Endodermal cell (in vitro differentiated cells): ENCODE data around the gene EML4. TPM values are rescaled to one million over a fixed set of nuclear protein-coding genes. Genes with fewer than 3 reads are reported as not detected.

ENCODE experiments used
- DNase-seq: peaks from one replicate; pipeline ENCODE4 v3.0.0-alpha.2; 2017
- H3K27ac ChIP-seq: 2 replicates; pipeline ENCODE4 v1.5.1; 2013; ENCODE audit warnings: mild to moderate bottlenecking, low read depth, low read length, moderate library complexity
- H3K27me3 ChIP-seq: 2 replicates; pipeline ENCODE4 v1.6.1; 2013; ENCODE audit warnings: mild to moderate bottlenecking, low read length, moderate library complexity; ENCODE audit not compliant: insufficient read depth, control insufficient read depth, poor library complexity, severe bottlenecking
- H3K36me3 ChIP-seq: 2 replicates; pipeline ENCODE4 v1.7.0; 2013; ENCODE audit warnings: mild to moderate bottlenecking, low read length, moderate library complexity; ENCODE audit not compliant: control insufficient read depth, insufficient read depth
- H3K4me1 ChIP-seq: one replicate; pipeline ENCODE4 v1.7.0; 2013; ENCODE audit warnings: low read length; ENCODE audit not compliant: control insufficient read depth, insufficient read depth
- H3K4me3 ChIP-seq: 2 replicates; pipeline ENCODE4 v1.5.1; 2013; ENCODE audit warnings: mild to moderate bottlenecking, low read length, moderate library complexity
- H3K9ac ChIP-seq: 2 replicates; pipeline ENCODE4 v1.6.1; 2013; ENCODE audit warnings: mild to moderate bottlenecking, low read length, moderate library complexity; ENCODE audit not compliant: poor library complexity, severe bottlenecking; ENCODE audit errors: extremely low read depth
- H3K9me3 ChIP-seq: 2 replicates; pipeline ENCODE4 v1.6.1; 2013; ENCODE audit warnings: mild to moderate bottlenecking, low read length, moderate library complexity; ENCODE audit not compliant: control insufficient read depth
- H3K27ac Mint-ChIP-seq: 2 replicates; pipeline ENCODE4 v1.8.0; 2020; ENCODE audit warnings: mixed read lengths
- H3K27me3 Mint-ChIP-seq: 2 replicates; pipeline ENCODE4 v1.8.0; 2021; ENCODE audit warnings: mild to moderate bottlenecking, mixed read lengths; ENCODE audit not compliant: insufficient read depth
- H3K36me3 Mint-ChIP-seq: 2 replicates; pipeline ENCODE4 v1.8.0; 2020; ENCODE audit warnings: low read depth, mixed read lengths
- H3K4me1 Mint-ChIP-seq: 2 replicates; pipeline ENCODE4 v1.8.0; 2020; ENCODE audit warnings: mixed read lengths
- H3K4me3 Mint-ChIP-seq: 2 replicates; pipeline ENCODE4 v1.8.0; 2020; ENCODE audit warnings: mild to moderate bottlenecking, moderate library complexity, mixed read lengths
- H3K9me3 Mint-ChIP-seq: 2 replicates; pipeline ENCODE4 v1.8.0; 2020; ENCODE audit warnings: mild to moderate bottlenecking, mixed read lengths
- CTCF ChIP-seq: fragments of 200-600 bp; sonication (generic); conservative IDR thresholded peaks from 2 replicates; pipeline ENCODE4 v1.5.0; 2021; ENCODE audit warnings: antibody characterized with exemption, mild to moderate bottlenecking
- WGBS, 2 experiments: methylation state at CpG; one replicate each; pipeline versions ENCODE4 v1.1.5 to v1.1.7; 2013; ENCODE audit warnings: missing lambda C conversion rate in 2 of 2, mixed read lengths in 1 of 2; ENCODE audit not compliant: insufficient coverage in 1 of 2, insufficient read length in 1 of 2; 5-methylcytosine and 5-hydroxymethylcytosine counted together
- total RNA-seq, 2 donors: library from RNA; stranded (reverse); fragmentation: NEBNext Ultra II Directional in 1 of 2; extraction: Animal tissue kit (Norgen Biotek cat#: 25700) in 1 of 2; gene quantifications; 2 replicates in 1 of 2; 3 replicates in 1 of 2; pipeline ENCODE4 v1.2.1, GENCODE V29; 2021

EML4 gene
- total RNA-seq, 2 donors from 2014 or later: 84.6 to 90.9 TPM

GRCh38 chr2:42150159-42150558 lies 19.0 kb upstream of the EML4 start:
- Histone ChIP-seq H3K27me3 (no peaks in the 10 kb centered on the region), H3K4me3 (no peak overlapping the region), H3K9me3 (no peaks in the 10 kb centered on the region), H3K4me1 (peaks cover 3% of the 10 kb centered on the region), H3K9ac (no peak overlapping the region), H3K36me3 (no peaks in the 10 kb centered on the region), H3K27ac (no peak overlapping the region)
- peaks cover 16% of the 10 kb centered on the region for H3K4me1 Mint-ChIP-seq
- no peak overlapping the region for H3K4me3 Mint-ChIP-seq
- no peak for DNase-seq
- peaks cover 4% of the 10 kb centered on the region for H3K9me3 Mint-ChIP-seq
- no peak overlapping the region for H3K27ac Mint-ChIP-seq
- TF ChIP-seq CTCF: no peak
- H3K27me3 Mint-ChIP-seq: no peaks in the 10 kb centered on the region
- H3K36me3 Mint-ChIP-seq: no peaks in the 10 kb centered on the region

DNA sequence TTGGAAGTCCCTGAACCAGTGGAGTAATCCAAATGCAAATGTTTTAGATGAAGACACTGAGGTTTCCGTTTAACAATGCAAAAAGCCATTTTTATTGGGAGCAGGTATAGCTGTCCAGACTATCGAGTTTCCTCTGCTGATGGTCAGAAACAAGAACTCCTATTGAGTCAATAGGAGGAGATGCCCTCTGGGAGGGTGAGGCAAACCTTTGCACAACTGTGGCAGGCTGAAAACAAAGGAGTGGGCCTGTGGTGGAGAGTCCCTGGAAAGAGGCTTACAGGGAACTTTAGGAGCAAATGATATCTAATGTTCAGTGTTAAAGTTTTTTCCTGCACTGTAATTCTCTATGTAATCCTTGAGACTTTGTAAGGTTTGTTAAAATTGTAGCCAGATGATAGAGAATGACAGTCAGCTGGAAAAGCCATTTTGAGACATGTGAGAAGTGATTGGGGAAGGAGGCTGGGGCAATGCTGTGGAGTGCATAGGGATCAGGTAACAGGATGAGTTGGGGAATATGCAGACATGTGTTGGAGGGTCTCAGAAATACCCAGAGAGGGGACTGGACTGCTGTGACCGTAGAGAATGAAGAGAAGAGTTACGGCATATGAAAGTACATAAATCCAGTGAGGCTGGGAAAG lies 15.1 kb upstream of the EML4 start:
- H3K4me1 Mint-ChIP-seq: peaks cover 15% of the 10 kb centered on the region
- H3K36me3 Mint-ChIP-seq: no peaks in the 10 kb centered on the region
- H3K9me3 ChIP-seq: no peaks in the 10 kb centered on the region
- no peak overlapping the region for H3K4me3 ChIP-seq
- no peaks in the 10 kb centered on the region for H3K27me3 ChIP-seq
- no peak overlapping the region for H3K27ac Mint-ChIP-seq
- H3K4me3 Mint-ChIP-seq: no peak overlapping the region
- H3K9ac ChIP-seq: no peak overlapping the region
- WGBS, 2 experiments: 65 to 82% methylated on average over 2 to 4 of the region's 4 CpGs
- H3K9me3 Mint-ChIP-seq: no peaks in the 10 kb centered on the region
- no peak for DNase-seq
- H3K27ac ChIP-seq: no peak overlapping the region
- H3K36me3 ChIP-seq: no peaks in the 10 kb centered on the region
- H3K27me3 Mint-ChIP-seq: no peaks in the 10 kb centered on the region
- H3K4me1 ChIP-seq: peaks cover 3% of the 10 kb centered on the region
- TF ChIP-seq CTCF: no peak

DNA sequence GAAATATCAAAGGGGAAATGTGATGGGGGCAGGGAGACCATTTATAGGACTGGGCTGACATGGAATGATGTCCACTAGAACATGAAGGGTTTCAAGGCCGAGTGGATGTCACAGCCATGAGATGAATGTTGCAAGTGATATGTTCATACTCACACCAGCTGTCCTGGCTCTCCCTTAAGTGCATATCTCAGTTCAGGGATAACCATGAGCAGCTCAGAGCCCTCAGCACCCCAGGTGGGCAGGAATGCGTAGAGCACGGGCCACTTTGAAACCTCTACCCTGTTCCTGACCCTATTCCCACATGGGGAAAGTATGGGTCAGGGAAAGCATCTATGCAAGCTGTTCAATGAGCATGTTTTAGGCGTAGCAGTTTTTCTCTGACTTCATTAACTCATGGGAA lies 12.4 kb upstream of the EML4 start:
- Mint-ChIP-seq H3K27me3 (no peaks in the 10 kb centered on the region), H3K4me1 (peaks cover 15% of the 10 kb centered on the region), H3K9me3 (no peaks in the 10 kb centered on the region), H3K4me3 (no peak overlapping the region), H3K36me3 (no peaks in the 10 kb centered on the region), H3K27ac (no peak overlapping the region)
- Histone ChIP-seq H3K9me3 (no peaks in the 10 kb centered on the region), H3K27me3 (no peaks in the 10 kb centered on the region), H3K9ac (no peak overlapping the region), H3K36me3 (no peaks in the 10 kb centered on the region), H3K4me1 (peaks cover 3% of the 10 kb centered on the region), H3K4me3 (no peak overlapping the region), H3K27ac (no peak overlapping the region)
- no peak for TF ChIP-seq CTCF
- DNase-seq: peak; percentile 73
- WGBS, 2 experiments: 69% methylated on average over 4 of the region's 4 CpGs
